ENCODE measurements around the gene MICALL1. TPM values are rescaled to one million over a fixed set of nuclear protein-coding genes. Genes with fewer than 3 reads are reported as not detected.

MICALL1 gene
- total RNA-seq, 1 experiment from 2014 or later = 47.2 TPM

GRCh38 chr22:37940698-37941376, 34.7 kb downstream of the MICALL1 start:
- DNase-seq (ENCODE audit: low spot score) (no peak), ATAC-seq (peak; percentile 77)
- H3K36me3 Mint-ChIP-seq = peaks cover 21% of the 10 kb centered on the region
- TF ChIP-seq ERG (CRISPR knock-in tag; IDR thresholded peaks at IDR 0.05) = no peak
- no peak for TF ChIP-seq NFYB (CRISPR knock-in tag; conservative IDR thresholded peaks at IDR 0.05; ENCODE audit: low read depth)
- TF ChIP-seq MAX (CRISPR knock-in tag; IDR thresholded peaks at IDR 0.05) = no peak
- TF ChIP-seq CREM (CRISPR knock-in tag; IDR thresholded peaks at IDR 0.05) = no peak
- TF ChIP-seq IRF1 (CRISPR knock-in tag; IDR thresholded peaks at IDR 0.05) = no peak
- TF ChIP-seq TEAD4 (CRISPR knock-in tag; IDR thresholded peaks at IDR 0.05) = no peak
- no peak for TF ChIP-seq ATF2 (CRISPR knock-in tag; IDR thresholded peaks at IDR 0.05; ENCODE audit: borderline replicate concordance, low read depth)
- TF ChIP-seq ZNF425 (CRISPR knock-in tag; conservative IDR thresholded peaks at IDR 0.05) = no peak
- TF ChIP-seq USF2 (CRISPR knock-in tag; IDR thresholded peaks at IDR 0.05) = no peak
- TF ChIP-seq CBFB (CRISPR knock-in tag; IDR thresholded peaks at IDR 0.05; ENCODE audit: low read depth) = no peak
- TF ChIP-seq NFE2L1 (CRISPR knock-in tag; IDR thresholded peaks at IDR 0.05) = no peak
- no peak for TF ChIP-seq FOXP4 (CRISPR knock-in tag; IDR thresholded peaks at IDR 0.05)
- no peak for TF ChIP-seq TEAD1 (CRISPR knock-in tag; IDR thresholded peaks at IDR 0.05)
- no peak for TF ChIP-seq ZNF671 (CRISPR knock-in tag; IDR thresholded peaks at IDR 0.05)
- TF ChIP-seq ZNF263 (CRISPR knock-in tag; IDR thresholded peaks at IDR 0.05; ENCODE audit: low read depth) = no peak
- no peak for TF ChIP-seq HMGXB4 (CRISPR knock-in tag; IDR thresholded peaks at IDR 0.05)
- TF ChIP-seq JUN (CRISPR knock-in tag; IDR thresholded peaks at IDR 0.05) = no peak
- TF ChIP-seq ZNF532 (CRISPR knock-in tag; IDR thresholded peaks at IDR 0.05; ENCODE audit: borderline replicate concordance) = no peak
- no peak for TF ChIP-seq E2F4 (CRISPR knock-in tag; IDR thresholded peaks at IDR 0.05; ENCODE audit: borderline replicate concordance, low read depth)
- no peak for TF ChIP-seq FOXP1 (CRISPR knock-in tag; IDR thresholded peaks at IDR 0.05; ENCODE audit: borderline replicate concordance)
- ChIA-PET CTCF (interaction anchor here (1.2 to 1.3 kb wide), 3 partner anchors 10 to 13 kb away, joined by 3 to 4 read pairs (median 3); partner anchors contain the start of genes C22orf23 and POLR2F), POLR2A (interaction anchor here (1.4 kb wide), 1 partner anchor 13 kb away, joined by 3 read pairs; the partner anchor contains the start of gene POLR2F)
- peak overlapping the region; percentile 70 for H3K27ac Mint-ChIP-seq
- peaks cover 4% of the 10 kb centered on the region; the same call in 1 of the 2 replicates for H3K4me1 Mint-ChIP-seq
- H3K27me3 Mint-ChIP-seq (ENCODE audit: low read depth) = no peaks in the 10 kb centered on the region
- H3K9me3 Mint-ChIP-seq = no peaks in the 10 kb centered on the region
- no peak overlapping the region for H3K4me3 Mint-ChIP-seq

Data from WTC11 (cell line).